ENCODE results near the gene ESR1.
"Not testable (repeated sequence)": the region's sequence is repeated elsewhere in the genome, so short reads cannot be mapped to it uniquely, and the experiment has no call there.

Gene ESR1

DNA sequence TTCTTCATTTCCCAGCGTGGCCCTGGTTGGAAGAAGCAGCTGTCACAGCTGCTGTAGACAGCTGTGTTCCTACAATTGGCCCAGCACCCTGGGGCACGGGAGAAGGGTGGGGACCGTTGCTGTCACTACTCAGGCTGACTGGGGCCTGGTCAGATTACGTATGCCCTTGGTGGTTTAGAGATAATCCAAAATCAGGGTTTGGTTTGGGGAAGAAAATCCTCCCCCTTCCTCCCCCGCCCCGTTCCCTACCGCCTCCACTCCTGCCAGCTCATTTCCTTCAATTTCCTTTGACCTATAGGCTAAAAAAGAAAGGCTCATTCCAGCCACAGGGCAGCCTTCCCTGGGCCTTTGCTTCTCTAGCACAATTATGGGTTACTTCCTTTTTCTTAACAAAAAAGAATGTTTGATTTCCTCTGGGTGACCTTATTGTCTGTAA lies 292.7 kb downstream of the ESR1 start:
- DNase-seq: no peak

DNA sequence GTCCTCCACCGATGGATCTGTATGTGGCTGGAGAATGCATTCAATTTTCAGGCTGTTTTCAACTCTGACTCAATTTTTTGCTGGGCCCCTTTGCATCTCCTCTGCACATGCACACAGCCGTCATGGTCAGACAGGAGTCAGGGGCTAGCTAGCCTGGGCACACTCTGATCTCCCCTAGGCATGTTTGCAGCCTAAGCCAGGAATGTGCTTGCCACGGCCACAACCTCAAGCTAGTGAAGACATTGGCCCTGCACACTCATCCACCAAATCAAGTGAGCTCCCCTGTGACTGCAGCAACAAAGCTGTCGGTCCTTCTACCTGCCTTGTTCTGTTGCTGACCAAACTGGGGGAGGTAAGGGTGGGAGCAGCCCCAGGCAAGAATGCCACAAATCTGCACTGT lies 300.5 kb downstream of the ESR1 start:
- DNase-seq: no peak

DNA sequence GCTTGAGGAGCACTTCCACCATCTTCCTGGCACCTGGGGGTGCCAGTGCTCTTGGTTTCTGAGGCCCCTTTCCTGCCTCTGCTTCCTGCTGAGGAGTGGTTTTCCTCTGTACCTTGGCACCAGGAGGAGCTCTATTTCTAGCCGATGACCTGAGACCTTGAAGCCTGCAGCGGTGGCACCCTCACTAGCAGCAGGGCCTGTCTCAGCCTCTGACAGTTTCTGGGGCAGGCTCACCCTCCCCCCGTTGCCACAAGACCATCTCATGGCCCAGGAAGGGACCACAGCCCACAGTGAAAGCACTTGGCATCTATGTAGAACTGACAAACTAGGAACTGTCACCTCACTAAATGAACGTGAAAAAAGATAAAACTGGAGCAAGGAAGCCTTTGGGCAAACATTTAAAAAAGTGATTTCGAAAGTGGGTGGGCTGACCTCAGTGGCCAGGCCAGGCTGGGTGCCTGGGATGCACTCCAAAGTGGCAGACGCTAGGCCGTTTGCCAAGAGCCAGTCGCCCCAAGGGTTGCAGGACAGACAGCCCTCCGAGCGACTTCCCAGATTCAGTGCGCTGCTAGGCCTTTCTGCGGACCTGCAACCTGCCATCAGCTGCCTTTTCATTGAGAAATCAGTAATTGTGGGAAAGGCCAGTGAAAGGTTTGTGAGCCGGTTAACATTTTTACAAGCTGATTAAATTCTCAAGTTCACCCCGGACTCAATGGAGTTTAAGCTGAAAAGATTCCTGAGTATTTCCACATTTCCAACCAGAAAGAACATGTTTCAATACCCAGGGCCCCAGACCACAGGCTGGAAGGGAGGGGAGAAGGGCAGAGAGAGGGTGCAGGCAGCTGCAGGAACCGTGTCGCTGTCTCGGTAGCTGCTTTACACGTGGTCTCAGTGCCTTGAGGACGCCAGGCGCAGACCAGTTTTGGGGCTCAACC lies 303.7 kb downstream of the ESR1 start:
- peak; percentile 37 for DNase-seq

DNA sequence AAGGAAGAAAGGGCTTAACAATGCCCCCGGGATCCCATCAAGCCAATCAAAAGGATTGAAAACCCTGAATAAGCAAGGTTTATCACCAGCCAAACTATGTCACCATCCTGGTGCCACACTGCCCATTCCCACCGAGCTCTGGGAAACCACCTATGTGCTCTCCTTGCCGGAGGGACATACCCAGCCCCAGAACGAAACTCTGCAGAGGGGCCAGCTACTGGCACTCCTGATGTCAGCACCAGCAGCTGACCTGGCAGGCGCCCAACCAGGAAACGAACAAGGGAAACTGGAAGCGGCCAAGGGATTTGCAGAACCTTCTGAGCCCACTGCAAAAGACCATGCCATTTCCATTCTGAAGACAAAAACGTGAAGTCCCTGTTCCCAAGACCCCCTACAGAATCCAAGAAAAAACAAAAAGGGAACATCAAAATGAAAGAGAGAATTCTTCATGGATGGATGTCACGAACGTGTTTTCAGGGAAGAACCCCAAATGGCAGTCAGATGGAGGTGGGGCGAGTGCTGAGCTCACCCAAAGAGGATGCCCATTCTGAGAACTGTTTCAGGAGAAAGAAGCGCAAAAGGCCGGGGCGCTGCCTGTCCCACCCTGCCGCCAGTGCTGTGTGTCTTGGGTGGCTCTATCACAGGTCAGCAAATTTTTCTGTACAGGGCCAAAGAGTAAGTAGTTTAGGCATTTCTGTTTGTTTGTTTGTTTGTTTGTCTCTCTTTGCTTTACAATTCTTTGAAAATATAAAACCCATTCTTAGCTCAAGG lies 305.2 kb downstream of the ESR1 start:
- DNase-seq: no peak

DNA sequence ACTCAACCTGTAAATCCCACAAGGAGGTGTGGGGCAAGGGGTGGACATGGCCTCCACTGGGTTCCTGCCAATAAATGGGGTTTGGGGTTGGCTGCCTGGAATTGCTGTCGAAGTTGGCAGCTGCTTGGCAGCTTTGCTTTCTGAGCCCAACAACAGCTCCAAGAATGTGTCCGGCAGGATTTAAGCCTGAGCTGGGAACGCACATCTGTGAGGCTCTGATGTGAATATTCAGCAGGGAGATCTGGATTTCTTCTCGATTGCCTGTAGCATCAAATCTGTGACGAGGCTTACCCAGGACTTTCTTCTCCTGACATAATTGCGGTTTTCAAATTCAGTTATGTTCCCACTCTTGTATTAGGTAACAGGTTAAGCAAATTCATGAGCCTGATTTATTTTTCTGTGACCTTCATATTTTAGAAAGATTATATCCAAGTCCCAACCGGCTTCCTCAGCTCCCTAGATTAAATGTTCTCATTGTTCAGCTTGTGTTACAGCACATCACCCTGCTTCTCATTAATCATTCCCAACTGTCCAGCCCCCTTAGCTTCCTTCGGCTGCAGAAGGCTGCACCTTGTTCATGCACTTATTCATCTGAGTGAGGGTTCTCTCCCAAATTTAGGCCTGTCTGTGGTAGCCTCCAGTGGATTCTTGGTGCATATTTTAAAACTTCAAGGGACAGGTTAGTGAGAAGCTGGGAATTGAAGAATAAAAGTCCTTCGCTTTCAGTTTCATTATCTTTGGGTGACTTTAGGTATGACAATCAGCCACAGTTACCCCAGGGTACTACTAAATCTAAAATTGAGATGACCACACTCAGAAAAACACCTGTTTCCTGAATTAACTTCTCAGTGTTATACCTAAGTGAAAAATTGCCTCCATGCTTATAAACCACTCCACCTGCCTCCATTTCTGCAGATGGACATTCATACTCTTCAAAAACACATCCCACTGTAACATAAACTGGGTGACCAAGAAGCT lies 310.0 kb downstream of the ESR1 start:
- no peak for DNase-seq

DNA sequence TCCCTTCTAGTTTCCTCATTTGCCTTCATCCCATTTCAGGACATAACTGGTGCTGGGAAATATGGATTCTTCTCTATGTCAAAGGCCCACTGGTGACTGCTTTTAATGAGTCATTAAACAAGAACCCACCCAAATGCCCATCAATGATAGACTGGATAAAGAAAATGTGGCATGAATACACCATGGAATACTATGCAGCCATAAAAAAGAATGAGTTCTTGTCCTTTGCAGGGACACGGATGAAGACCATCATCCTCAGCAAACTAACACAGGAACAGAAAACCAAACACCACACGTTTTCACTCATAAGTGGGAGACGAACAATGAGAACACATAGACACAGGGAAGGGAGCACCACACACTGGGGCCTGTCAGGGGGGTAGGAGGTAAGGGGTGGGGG lies 310.7 kb downstream of the ESR1 start:
- no peak for DNase-seq

DNA sequence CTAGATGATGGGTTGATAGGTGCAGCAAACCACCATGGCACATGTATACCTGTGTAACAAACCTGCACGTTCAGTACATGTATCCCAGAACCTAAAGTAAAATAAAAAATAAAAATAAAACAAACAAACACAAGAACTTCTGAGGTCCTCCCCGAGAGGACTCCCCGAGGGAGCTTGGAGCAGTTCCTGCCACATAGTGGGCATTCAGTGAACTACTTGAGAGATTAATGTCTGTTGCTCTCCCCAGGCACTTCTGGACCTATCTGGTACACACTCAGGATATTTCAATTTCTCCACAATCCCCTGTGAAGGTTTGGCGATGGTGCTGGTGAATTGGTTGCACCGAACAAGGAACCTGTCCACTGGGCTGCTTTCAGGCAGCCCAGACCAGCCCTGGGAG lies 311.2 kb downstream of the ESR1 start:
- no peak for DNase-seq

DNA sequence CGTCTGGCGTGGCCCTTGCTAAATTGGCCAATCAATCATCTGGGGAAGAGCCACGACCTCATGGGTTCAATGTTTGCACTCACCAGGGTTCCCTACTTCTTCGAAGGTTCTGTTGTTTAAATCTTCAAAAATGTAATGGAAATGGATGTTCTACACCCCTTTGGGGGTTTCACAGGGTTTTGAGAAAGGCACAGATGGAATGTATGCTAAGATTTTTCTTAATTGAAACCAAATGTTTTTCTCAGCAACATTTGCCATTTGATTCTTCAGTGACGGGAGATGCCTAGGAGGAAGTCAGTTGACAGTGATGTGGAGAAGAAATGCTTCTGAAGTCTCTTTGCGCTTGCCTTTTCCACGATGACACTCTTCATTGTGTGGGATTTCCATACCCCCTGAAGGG lies 312.3 kb downstream of the ESR1 start:
- no peak for DNase-seq

DNA sequence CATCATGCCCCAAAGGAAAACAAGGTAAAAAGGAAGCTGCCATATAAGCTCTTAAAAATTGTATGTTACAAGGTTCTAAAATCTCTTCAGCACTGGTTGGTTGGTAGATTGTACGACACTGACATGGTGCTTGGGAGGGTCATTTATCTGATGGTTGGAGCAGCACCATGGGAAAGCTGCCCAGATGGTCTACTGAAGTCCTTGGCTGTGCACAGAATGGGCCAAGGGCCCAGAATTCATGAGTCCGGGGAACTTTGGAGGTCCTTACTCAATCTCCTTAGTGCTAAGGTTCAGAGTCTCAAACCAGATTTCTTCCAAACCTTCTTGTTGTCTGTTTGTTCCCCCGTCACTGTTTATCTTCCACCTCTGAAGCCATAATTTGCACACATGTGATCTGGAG lies 314.4 kb downstream of the ESR1 start:
- DNase-seq: no peak

DNA sequence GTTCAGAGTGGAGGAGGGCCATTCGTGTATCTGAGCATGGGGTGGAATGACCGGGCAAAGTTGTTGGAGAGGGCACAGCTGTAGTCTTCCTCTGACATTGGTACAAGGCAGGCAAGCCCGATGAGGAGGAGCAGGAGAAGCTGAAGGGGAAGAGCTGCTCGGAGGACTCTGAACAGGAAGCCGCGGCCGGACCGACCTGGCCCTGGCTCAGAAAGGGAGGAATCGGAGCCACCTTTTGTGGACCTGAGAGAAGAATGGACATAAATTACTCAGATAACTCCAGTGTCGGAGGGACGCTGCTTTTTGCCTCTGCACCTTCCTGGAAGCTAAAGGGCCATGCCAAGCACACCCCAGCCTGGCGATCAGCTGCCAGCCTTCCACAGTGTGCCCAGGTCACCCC lies 315.0 kb downstream of the ESR1 start:
- DNase-seq: no peak

DNA sequence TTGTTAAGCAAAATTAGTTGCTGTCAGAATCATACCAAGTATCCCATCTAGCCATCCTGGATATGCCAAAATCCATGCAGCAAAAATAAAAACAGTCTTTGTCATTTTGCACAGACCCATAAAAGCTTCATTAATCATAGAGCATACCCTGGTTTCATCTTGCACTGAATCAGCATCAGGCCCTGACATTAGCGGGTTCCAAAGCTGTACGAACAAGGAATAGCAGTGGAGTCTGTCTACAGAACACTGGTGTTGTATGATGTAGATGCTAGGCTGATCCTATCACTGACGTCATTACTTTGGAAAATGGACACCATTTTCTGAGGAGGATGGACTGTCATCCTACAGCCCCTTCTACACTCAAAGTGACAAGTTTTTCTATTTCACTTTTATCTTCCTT lies 315.6 kb downstream of the ESR1 start:
- no peak for DNase-seq

DNA sequence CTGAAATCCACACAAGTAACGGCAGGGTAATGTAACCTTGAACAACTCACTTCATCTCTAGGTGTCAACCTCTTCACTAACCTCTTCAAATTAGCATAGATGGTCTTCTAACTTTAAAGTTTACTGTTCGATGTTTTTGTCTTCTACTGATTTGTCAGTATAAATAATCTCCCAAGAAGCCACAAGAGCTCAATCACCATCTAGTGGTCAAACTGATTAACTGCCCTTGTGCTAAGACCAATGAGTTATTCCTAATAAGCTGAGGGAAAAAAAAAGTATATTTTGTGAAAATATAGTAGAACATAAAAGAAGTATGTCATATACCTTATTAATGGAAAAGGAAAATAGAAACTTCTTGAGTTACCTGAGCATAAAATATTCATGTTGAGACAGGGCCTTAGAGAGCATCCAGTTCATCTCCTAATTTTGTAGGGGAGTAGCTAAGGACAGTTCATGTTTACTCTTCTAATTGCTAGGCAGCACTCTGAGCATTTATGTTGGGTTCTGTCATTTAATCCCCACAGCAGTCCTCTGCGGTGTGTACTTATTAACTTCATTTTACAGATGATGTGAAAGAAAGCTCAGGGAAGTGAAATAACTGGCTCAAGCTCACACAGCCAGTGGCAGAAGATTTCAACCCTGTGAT lies 317.1 kb downstream of the ESR1 start:
- DNase-seq: peak; percentile 26

DNA sequence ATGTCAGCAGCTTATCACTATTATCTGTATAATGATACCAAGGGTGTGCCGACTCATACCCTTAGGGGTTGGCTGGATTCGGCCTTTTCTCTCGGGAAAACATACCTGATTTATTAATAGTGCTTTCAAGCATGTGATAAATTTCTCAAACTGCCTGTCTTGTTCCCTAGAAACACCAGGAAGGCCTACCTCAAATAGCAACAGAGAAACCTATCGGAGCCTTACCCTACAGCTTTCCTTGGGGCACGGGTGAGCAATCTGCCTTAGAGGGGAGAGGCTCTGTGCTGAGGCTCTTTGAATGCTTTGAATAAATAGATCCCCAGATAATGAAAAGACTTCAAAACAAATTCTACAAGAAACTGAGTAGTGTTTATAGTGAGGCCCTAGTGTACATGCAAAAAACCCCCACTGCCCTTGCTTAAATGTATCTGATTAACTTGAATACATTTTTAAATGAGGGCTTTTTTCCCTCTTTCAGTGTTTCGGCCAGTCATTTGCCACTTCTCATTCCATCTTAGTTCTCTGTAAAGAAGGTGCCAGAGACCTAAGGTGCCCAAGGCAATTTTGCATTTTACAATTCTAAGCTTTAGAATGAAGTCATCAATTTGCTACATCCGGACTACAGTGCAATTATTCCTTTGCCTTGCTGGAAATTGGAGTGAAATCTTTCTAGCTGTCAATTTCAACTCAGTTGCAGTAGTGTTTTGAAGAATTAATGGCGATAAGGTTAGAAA lies 320.1 kb downstream of the ESR1 start:
- no peak for DNase-seq

DNA sequence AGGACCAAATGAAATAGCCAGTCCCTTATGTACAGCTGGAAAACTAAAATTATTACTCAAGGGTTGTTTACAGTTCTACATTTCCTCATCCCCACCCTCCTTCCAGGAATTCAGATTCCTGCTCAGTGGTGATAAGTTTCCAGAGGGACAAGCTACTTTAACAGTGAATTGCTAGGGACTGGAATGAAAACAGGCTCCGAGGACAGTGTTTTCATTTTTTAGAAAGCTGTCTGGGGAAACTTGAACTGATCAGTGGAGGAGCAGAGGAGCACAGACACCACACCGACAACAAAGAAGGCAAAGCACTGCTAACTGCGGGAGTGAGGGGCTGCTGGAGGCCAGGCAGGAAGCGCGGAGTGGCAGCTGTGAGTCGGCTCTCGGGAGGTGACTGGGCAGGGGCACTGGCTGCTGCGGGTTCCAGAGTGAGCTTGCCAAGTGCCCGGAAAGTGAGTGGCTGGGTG lies 322.2 kb downstream of the ESR1 start:
- DNase-seq: no peak

DNA sequence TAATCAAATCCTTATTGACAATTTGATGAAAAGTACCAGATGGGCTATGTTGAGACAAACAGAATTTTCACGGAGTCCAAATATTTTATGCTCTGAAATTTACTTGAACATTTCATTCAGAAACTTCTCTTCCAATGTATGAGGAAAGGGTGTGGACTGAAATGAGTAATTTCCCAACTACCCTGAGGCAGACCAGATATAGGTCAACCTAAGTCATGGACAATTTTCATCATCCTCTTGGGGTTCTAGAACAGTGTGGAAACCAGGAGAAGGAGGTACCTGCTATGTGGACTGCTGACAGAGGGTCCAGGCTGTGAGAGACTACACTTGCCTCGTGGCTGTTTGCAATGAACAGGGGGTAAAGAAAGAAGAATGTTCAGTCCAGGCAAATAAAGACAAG lies 323.0 kb downstream of the ESR1 start:
- DNase-seq: no peak

DNA sequence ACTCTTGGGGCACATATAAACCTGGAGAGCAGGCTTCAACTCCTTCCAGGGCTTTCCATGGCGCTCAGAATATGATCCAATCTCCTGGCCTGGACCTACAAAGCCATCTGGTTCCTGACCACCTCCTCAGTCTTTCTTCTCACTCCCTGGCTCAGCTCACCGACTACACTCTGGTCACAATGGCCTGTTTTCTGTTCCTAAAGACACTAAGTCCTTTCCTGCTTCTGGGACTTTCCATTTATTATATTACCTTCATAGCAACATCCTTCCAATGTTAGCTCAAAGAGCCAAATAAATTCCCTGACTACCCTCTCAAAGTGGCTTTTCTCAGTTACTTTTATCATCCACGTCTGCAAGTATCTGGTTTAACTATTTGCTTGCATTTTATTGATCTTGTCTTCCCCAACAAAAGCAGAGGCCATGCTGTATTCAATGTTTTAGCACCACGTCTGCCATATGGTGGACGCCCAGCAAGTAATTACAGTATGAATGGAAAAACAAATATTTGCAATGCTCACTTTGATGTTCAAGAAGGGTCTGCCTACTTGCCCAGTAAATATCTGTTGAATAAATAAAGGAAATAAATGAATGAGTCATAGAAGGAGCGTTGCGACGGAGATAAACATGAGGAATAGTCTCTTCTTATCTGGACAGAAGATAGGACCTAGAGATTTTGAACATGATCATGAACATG lies 328.4 kb downstream of the ESR1 start:
- DNase-seq: no peak

DNA sequence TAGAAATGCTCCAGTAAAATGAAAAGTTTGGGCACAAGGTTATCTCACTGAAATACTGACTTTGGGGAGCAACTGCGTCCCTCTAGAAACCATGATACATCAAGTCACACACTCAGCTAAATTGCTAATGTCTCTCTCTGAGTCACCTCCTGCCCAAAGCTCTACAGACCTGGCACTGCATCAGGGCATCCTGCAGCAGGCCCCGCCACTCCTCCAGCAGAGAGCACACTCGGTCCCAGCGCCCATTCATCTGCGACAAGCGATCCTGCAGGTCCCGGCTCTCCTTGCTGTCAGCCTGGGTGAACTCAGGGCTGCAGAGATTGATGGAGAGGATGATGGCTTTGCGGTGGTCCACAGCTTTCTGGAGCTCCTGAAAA lies 329.0 kb downstream of the ESR1 start:
- no peak for DNase-seq

DNA sequence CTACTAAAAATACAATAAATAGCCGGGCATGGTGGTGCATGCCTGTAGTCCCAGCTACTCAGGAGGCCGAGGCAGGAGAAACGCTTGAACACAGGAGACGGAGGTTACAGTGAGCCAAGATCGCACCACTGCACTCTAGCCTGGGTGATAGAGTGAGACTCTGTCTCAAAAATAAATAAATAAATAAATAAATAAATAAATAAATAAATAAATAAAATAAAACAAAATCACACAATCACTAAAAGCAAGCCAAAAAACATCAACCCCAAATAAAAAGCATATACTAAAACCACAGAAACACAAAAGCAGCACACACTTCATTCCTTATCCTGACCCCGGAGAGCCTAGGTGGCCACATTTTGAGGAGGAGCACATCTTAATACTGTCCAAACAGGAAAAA lies 330.9 kb downstream of the ESR1 start:
- DNase-seq: not testable (repeated sequence)

DNA sequence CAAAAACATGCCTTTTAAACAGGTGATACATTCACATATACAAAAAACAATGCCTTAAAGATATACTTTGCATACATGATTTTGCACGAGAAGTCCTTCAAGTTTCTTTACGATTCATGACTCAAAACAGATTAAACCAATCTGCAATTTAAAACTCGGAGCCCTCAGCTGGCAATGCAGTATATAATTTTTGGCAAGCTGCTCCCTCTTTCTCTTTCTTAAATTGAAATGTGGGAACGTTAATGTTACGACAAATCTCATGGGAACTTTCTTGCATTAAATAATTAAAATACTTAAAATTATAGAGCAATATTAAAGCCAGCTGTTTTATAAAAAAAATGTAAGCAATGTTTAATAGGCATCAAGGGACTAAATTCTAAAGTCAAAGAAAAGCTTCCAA lies 334.6 kb downstream of the ESR1 start:
- no peak for DNase-seq

DNA sequence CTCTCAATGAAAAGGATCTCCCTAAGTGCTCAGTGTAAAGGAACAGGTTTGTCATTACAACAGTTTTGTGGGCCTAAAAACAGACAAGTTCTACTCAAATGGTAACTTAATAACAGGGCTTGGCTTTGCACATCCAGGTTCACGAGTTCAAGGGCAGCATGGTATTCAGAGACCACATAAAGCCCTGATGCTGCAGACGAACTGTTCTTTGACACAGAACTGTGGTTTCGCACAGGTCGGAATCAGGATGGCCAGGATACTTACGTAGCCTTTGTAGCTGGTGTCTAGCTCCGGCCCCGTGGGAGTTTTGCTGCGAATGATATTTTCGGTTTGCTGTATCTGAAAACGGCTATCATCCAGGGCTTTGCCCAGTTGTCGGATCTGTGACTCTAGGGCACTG lies 335.9 kb downstream of the ESR1 start:
- DNase-seq: no peak

DNA sequence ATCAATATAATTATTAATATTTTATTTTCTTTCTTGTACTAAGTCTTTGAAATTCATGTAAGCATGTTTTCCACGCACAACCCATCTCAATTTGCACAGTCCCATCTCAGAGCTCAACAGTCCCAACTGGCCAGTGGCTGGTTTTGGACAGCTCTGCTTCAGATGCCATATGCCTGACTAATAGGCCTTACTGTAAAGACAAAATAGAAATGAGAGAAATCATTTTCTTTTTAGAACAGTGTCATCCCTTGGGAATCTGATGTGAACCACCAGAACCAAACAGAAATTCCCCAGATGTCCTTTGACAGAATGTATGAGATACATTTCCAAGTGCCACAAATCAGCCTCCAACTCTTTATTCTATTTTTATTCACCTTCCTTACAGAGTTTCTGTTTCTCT lies 338.9 kb downstream of the ESR1 start:
- no peak for DNase-seq

Measured in DMS 273 treated with DMSO at 0.1 percent for 48 hours (cell line).